ENCODE measurements around the gene TBXAS1. TPM values are rescaled to one million over a fixed set of nuclear protein-coding genes. Genes with fewer than 3 reads are reported as not detected.

Gene TBXAS1
- total and polyA plus RNA-seq, 2 of the 8 experiments (the other 6 are each of a cell fraction or from before 2014, with no cell fraction given) = 0.86 to 2.1 TPM

GRCh38 chr7:140059273-140060242 is 230.5 kb downstream of the TBXAS1 start (continued):
- no peak for TF ChIP-seq CHD1 (IDR thresholded peaks at IDR 0.05; ENCODE audit: low read depth, low read length)
- no peak for TF ChIP-seq HDAC6 (IDR thresholded peaks at IDR 0.05; ENCODE audit: low read depth, low read length)
- no peak for TF ChIP-seq TBP (IDR thresholded peaks at IDR 0.05; ENCODE audit: low read depth, low read length)
- TF ChIP-seq RNF2 (IDR thresholded peaks at IDR 0.05; ENCODE audit: borderline replicate concordance, low read depth, low read length, missing control alignments, poor library complexity, severe bottlenecking) = no peak
- no peak for TF ChIP-seq RFX5 (IDR thresholded peaks at IDR 0.05; ENCODE audit: borderline replicate concordance, low read depth, low read length)
- no peak for TF ChIP-seq GABPA (IDR thresholded peaks at IDR 0.05; ENCODE audit: borderline replicate concordance, insufficient read depth, low read length)
- TF ChIP-seq MAX (IDR thresholded peaks at IDR 0.05) = no peak
- no peak for TF ChIP-seq ASH2L (IDR thresholded peaks at IDR 0.05; ENCODE audit: low read length)
- no peak for TF ChIP-seq EP300 (IDR thresholded peaks at IDR 0.05; ENCODE audit: borderline replicate concordance in 1 of 2, low read depth in 2 of 2, low read length in 2 of 2)
- no peak for TF ChIP-seq JUN (IDR thresholded peaks at IDR 0.05; ENCODE audit: low read depth, low read length)
- TF ChIP-seq TAF1 (IDR thresholded peaks at IDR 0.05; ENCODE audit: low read depth, low read length) = no peak

Data from H1 (cell line).